Posterior vena cava (tissue), 2 donors: Measurements from ENCODE around the gene SNX13. TPM values are rescaled to one million over a fixed set of nuclear protein-coding genes. Genes with fewer than 3 reads are reported as not detected.
"Not testable (repeated sequence)": the region's sequence is repeated elsewhere in the genome, so short reads cannot be mapped to it uniquely, and the experiment has no call there.

Experiments used
- DNase-seq: peaks from one replicate; pipeline ENCODE4 v3.0.0-alpha.2; 2020; ENCODE audit warnings: low spot score
- intact Hi-C, 2 donors: fragments of 100-400 bp; cut with DNase I; formaldehyde crosslinking; loops; one replicate each; pipeline versions ENCODE4 v1.14.1 to v1.14.2; 2022 to 2023
- total RNA-seq, 2 donors: library from RNA; stranded (reverse); fragmentation: NEBNext Ultra II Directional; extraction: Animal tissue kit (Norgen Biotek cat#: 25700); gene quantifications; one replicate each; pipeline ENCODE4 v1.2.1, GENCODE V29; 2021
- donor health status: DM: yes; HTN: yes; CAD: no.
- donor health status: DM: yes; HTN: yes; CAD: no.

The SNX13 gene
- total RNA-seq, 2 donors from 2014 or later = 50.6 to 51.2 TPM

DNA sequence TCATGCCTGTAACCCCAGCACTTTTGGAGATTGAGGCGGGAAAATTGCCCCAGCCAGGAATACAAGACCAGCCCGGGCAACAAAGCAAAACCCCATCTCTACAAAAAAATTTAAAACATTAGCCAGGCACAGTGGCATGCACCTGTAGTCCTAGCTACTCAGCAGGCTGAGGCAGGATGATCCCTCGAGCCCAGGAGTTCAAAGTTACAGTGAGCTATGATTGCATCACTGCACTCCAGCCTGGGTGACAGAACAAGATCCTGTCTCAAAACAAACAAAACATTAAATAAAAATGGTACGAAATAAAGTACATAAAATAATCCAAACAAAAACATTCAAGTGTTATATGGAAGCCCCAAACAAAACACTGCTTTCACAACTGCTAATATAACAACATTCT lies 125.0 kb downstream of the SNX13 start:
- intact Hi-C loops = loop anchor here in 1 of 2 donors (2.0 kb wide), 1 partner anchor 37 kb away; no protein-coding TSS in a partner anchor
- DNase-seq = peak; percentile 48

DNA sequence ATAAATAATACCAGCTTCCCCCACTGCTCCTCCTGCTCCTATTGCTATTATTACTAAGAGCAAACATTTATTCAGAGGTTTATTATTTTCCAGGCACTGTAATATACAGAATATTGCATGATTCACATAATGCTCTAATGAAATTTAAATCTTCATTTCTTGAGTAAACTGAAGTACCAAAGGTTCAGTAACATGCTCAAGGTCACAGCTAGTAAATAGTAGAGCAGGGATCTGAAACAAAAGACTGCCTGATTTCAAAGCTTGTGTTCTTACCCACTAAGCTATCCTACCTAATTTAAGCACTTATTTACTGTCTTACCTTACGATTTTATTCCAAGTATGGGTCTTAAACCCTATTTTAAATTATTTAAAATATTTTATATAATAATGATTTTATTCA lies 126.2 kb downstream of the SNX13 start:
- no peak for DNase-seq
- intact Hi-C loops = loop anchor here in 1 of 2 donors (2.0 kb wide), 1 partner anchor 39 kb away; no protein-coding TSS in a partner anchor

DNA sequence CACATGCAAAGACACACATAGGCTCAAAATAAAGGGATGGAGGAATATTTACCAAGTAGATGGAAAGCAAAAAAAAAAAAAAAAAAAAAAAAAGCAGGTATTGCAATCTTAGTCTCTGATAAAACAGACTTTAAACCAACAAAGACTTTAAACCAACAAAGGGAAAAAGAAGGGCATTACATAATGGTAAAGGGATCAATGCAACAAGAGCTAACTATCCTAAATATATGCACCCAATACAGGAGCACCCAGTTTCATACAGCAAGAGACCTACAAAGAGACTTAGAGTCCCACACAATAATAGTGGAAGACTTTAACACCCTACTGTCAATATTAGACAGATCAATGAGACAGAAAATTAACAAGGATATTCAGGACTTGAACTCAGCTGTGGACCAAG lies 131.1 kb downstream of the SNX13 start:
- intact Hi-C loops, DNase-seq: not testable (repeated sequence)

DNA sequence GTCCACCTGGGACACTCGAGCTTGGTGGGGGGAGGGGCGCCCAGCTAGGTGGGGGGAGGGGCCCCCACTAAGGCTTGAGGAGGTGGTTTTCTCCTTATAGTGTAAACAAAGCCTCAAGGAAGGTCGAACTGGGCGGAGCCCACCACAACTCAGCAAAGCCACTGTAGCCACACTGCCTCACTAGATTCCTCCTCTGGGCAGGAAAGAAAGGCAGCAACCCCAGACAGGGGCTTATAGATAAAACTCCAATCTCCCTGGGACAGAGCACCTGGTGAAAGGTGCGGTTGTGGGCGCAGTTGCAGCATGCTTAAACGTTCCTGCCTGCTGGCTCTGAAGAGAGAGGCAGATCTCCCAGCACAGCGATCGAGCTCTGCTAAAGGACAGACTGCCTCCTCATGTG lies 133.1 kb downstream of the SNX13 start:
- no peak for DNase-seq
- intact Hi-C loops = no loop called here

DNA sequence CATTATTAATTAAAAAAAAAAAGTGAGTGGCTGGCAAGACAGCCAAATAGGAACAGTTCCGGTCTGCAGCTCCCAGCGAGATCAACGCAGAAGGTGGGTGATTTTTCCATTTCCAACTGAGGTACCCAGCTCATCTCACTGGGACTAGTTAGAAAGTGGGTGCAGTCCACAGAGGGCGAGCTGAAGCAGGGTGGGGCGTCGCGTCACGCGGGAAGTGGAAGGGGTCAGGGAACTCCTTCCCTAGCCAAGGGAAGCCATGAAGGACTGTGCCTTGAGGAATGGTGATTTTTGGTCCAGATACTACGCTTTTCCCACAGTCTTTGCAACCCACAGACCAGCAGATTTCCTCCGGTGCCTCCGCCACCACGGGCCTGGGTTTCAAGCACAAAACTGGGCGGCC lies 133.7 kb downstream of the SNX13 start:
- intact Hi-C loops = no loop called here
- no peak for DNase-seq

DNA sequence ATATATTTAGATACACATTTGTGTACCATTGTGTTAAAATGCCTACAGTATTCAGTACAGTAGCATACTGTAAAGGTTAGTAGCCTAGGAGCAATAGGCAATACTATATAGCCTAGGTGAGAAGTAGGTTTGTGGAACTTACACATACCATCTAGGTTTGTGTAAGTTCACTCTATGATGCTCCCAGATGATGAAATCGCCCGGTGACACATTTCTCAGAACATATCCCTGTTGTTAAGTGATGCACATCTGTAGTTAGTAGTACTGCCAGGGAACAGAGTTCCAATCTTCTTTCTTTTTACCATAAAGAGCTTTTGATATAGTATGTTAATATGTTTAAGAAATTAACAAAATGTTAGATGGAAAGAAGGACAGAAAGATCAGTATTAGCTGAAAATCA lies 138.2 kb downstream of the SNX13 start:
- no peak for DNase-seq
- intact Hi-C loops = no loop called here

DNA sequence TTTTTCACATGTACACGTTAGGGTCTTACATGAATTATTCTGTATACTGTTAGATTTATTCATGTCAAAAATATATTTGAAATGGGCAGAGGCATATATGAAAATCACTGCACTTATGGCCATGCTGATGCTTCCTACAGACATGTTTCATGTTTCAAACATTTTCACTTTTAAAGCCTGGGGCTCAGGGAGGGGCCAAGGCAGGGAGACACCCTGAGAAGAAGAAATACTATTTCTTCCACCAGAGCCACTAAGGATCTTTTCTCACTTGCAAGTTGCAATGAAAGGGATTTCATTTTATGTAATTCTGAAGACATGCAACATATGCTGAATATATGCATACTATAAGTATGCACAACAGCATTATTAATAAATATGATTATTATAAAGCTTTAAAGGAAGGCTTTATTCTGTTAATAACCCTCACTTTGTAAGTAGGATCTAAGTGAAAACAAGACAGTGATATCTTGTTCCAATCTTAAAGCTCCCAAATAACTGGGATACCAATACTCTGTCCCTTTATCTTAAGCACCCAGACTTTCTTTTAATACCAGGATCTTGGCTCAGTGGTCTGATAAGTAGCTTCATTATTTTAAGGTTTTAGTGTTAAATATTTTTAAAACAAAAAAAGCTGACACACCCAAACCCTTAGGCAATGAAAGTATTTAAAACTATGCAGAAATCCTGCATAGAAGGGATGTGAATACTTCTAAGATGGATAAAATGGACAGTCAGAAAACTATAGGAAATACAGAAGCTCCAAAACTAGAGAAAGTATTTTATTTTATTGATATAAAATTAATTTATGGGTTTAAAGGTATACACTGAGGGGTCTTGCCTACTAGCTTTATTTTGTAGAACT lies 148.0 kb downstream of the SNX13 start:
- DNase-seq = no peak
- intact Hi-C loops = no loop called here

DNA sequence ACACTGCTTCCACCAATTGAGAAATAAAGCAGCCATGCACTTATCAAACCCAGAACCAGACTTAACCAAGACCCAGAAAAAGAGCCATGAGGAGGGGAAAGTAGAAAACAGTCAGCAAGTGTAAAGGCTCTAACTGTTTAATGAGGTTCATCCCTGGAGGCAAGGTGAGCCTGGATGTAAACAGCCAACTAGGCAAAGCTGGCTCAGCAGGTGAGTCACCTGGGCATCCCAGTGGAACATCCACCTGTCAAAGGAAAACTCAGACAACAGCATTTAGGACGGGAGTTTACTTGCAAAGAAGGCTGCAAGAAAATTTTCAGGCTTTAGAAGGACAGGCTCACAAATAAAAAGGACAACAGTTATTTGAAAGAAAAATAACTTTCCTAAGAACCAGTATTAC lies 153.0 kb downstream of the SNX13 start:
- intact Hi-C loops = no loop called here

DNA sequence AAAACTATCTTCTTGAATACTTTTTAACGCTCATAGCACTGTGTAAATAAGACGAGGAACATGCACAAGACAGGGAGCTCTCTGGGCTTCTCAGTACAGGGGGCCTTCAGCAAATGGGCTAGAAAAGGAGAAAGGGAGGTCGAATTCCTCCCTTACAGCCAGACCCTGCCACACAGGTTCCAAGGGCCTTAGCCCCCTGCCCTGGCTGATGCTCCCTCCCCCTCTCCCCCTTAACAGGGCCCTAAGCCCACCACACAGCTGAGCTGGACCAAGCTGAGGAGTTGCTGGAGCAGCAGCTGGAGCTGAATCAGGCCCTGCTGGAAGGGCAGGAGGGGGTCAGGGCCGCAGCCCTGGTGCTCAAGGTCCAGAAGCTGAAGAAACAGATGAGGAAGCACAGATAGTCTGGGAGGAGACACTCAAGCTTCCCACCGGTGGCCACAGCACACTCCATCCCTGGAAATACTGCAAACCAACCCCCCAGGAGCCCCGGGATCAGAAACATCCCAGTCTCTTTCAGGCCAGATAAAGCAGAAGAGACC lies 153.9 kb downstream of the SNX13 start:
- DNase-seq = peak; percentile 48
- intact Hi-C loops = no loop called here

More for the DNA sequence above, 153.0 kb downstream of the SNX13 start:
- DNase-seq = no peak

DNA sequence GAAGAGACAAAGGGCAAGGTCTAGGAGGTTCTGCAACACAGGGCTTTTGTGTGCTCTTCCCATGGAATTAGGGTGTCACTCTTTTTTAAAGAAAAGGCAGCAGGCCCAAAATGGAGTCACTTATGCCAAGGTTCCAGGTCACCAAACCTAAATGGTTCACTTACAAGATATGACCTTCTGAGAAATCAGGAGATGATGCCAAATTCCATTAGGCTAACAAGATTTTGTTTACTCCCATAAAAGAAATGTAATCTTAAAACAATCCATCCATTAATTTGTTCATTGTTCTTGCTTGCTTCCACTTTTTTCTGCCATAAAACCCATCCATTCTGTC lies 158.1 kb downstream of the SNX13 start:
- no peak for DNase-seq
- intact Hi-C loops = no loop called here

DNA sequence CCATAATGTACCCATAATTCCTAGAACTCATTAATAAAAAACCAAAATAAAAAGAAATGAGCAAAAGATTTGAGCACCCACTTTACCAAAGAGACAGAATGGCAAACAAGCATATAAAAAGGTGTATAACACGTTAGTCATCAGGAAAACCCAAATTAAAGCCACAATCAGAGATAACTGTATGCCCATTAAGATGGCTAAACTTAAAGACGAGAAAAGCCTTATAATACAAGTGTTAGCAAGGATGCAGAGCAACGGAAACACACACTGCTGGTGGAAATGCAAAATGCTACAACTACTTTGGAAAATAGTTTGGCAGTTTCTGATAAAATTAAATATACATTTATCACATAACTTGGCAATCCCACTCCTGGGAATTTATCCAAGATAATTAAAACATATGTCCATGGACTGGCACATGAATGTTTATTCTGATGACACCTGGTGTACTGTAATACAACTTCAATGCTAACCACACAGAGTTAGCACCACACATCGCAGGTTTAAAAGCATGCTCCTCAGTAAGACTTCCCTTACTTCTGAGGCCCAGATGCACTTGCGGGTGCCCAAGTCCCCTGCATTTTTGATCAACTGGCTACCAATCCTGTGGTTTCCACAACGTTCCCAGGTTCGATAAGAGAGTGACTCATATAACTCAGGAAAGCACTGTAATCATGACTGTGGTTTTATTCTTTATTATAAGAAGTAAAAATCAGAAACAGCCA lies 158.6 kb downstream of the SNX13 start:
- intact Hi-C loops = no loop called here
- DNase-seq = no peak

DNA sequence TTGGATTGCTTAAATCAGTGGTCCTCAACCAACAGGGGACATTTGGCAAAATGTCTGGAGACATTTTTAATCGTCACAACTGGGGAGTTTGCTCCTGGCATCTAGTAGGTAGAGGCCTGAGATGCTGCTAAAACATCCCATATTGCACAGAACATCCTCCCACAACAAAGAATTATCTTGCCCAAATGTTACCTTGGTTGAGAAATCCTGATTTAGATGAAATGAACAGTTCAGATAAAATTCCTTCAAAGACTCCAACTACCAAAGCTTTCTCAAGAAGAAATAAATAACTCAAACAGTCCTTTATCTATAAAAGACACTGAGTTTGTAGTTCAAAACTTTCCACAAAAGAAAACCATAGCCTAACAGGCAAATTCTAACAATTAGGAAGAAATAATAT lies 160.9 kb downstream of the SNX13 start:
- intact Hi-C loops = no loop called here
- DNase-seq = no peak

DNA sequence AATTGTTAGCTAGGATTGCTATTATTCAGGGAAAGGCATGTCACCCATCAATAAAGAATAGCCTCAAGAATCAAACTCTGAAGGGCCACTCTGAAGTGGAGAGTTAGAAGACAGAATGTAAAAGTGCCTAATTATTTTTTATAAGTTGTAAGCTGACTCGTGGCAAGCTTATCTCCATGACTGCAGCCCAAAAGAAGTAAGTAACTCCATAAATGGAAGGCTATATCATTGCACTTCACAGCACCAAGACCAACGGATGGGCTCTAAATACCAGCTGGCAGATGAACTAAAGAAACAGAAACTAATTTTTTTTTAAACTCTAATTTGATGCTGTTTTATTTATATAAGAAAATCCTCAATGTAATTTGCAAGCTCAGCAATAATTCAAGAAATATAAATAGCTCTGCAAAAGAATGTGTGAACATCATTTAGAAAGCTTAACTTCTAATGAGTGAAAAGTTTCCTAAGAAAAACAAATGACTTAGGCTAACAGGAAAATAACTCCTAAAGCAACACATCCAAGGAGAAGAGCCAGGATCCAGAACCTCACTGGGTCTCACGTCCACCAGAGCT lies 165.5 kb downstream of the SNX13 start:
- DNase-seq = no peak
- intact Hi-C loops = no loop called here

DNA sequence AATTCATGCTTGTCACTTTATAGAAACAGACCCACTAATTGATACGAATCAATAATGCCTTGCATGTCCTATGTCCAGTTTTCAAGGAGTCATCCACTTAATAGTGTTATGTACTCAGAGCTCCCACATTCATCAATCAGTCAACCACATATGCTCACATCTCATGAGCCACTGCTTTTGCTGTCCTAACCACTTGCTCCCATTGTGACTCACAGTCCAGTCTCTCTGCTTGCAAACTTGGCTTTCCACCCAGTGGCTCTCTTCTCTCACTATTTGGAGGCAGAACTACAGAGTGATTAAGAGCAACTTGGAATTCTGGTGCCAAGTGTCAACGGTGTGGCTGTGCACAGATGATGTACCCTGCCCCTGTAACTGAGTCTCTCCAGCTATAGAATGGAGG lies 166.0 kb downstream of the SNX13 start:
- intact Hi-C loops = no loop called here
- no peak for DNase-seq

DNA sequence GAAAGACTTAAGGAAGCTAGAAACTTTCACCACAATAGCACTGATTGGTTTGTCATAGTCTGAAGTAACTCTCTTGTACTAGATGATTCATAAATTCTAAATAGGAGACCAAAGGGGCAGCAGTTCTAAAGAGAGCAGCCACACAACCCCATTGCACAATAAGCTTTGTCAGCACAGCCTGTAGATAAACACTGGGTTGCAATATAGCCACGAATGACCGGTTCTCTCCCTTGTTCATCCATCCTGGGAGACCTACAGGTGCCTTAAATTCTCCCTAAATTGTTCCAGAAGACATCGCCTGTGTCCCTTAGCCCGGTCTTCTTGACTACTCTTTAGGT lies 167.0 kb downstream of the SNX13 start:
- DNase-seq = no peak
- intact Hi-C loops = no loop called here

DNA sequence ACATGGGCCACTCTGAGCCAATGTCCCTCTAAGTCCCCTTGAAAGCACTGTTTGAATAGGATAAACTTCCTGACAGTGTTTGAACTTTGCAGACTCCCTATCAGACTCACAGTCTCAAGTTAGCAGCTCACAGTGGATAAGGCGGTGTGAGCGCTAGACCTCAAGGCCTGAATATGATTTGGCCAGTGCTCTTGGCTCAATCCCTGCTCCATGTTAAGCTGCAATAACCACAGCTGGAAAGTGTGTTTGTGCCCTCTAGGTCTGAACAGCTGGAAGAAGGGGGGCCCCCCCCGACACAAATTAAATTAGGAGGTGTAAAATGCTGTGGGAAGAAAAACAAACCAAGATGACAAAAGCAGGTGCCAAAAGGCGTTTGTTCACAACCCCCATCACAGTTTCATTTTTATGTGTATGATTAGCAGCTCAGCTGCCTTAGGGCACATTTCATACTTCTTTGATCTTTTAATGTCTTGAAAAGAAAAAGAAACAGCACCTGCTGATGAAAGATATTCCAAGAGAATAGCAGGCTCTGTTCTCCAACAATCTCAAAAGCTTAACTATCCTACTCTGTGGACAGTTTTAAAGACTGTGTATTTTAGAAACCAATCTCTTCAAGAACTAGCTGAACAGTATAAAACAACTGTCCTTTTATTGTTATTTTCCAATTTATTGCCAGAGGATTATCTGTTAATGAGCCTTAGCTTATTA lies 167.6 kb downstream of the SNX13 start:
- DNase-seq = peak; percentile 46
- intact Hi-C loops = no loop called here

DNA sequence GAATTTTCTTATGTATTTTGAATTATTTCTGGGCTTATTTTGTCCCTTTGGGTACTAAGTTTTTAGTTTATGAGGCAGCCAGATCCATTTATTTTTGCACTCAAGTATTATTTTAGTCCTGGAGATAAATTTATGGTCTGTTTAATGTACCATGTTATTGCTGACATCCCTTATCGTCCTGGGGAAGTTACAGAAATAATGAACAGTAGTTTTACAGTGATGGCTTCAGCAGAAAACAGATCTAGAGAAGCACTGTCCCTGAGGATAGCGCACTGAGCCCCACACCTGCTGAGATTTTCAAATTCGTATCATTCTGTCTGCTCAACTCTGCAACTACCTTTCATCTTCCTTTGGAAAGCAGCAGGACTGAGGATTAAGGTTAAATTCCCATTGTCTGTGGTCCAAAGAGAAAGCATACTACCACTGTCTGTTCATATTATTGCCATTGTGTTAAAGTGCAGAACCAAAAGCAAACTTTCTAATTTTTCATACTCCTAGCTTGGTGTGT lies 168.3 kb downstream of the SNX13 start:
- intact Hi-C loops = no loop called here
- DNase-seq = no peak

DNA sequence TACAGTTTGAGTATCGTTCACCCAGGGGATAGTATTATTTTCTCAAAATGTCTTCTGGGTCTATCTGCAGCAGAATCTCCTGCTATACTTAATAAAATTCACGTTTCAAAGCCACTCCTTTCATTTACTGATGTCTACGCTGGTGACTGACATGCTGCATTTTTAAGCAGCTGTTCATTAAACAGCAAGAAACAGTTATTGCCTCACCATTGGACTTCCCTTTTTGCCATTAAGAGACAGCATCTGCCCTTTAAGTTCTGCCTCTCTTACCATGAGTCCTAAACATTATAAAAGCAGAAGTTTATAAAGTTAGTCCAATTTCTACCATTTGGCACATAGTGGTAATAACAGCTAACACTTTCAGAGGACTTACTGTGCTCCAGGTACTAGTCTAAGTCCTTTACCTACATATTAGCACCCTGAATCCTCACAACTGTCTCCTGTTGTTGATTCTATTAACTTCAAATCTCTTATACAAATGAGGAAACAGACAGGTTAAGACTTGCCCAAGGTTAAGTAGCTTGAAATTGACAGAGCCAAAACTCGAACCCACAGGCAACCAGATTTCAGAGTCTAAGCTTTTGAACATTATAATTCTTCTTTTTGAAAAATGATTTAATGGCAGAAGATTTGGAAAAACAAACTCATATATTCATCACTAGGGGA lies 169.5 kb downstream of the SNX13 start:
- intact Hi-C loops = no loop called here
- no peak for DNase-seq

DNA sequence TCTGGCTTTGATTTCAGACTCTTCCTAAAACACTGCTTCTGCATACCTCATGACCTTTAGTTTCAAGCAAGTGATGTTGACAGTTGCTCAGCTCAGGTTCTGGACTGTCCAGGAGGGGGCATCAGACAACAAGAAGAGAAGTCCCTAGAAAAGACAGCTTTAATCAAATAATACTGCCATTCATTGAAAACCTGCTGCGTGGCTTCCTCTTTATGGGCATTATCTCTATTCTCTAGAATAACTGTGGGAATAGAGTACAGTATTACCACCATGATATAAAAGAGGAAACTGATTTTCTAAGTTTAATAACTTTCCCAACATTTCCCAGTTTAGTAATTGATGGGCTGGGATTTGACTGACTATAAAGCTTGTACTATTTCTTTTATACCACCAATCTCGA lies 170.4 kb downstream of the SNX13 start:
- DNase-seq = peak; percentile 78
- intact Hi-C loops = no loop called here
